SK-N-MC (cell line): ENCODE data around the gene BRI3BP.
"Not testable (repeated sequence)": the region's sequence is repeated elsewhere in the genome, so short reads cannot be mapped to it uniquely, and the experiment has no call there.

Source experiments
- DNase-seq: peaks from one replicate; pipeline ENCODE4 v3.0.0-alpha.2; 2011; ENCODE audit warnings: low read depth, low spot score
- H3K27ac ChIP-seq: fragments of 200-600 bp; sonication (generic); 2 replicates; pipeline ENCODE4 v1.5.1; 2016; ENCODE audit warnings: mixed run types
- H3K36me3 ChIP-seq: fragments of 200-600 bp; sonication (generic); 2 replicates; pipeline ENCODE4 v1.6.1; 2017; ENCODE audit warnings: antibody characterized with exemption, low read length, mixed read lengths; ENCODE audit not compliant: insufficient read depth
- H3K4me3 ChIP-seq: fragments of 200-600 bp; sonication (generic); 2 replicates; pipeline ENCODE4 v1.5.1; 2016
- H3K9ac ChIP-seq: fragments of 200-600 bp; sonication (generic); 2 replicates; pipeline ENCODE4 v1.8.0; 2017; ENCODE audit warnings: mixed run types, mixed read lengths; ENCODE audit not compliant: insufficient read length
- H3K9me3 ChIP-seq: fragments of 200-600 bp; sonication (generic); 2 replicates; pipeline ENCODE4 v1.6.1; 2017; ENCODE audit warnings: low read depth, mild to moderate bottlenecking, antibody characterized with exemption, low read length, moderate library complexity, mixed read lengths
- EZH2 ChIP-seq: fragments of 200-600 bp; sonication (generic); IDR thresholded peaks from one replicate; pipeline ENCODE4 v1.6.1; 2017; ENCODE audit warnings: antibody characterized with exemption
- FOXP2 ChIP-seq: optimal IDR thresholded peaks from 2 replicates; pipeline ENCODE3; 2011; ENCODE audit warnings: mild to moderate bottlenecking, moderate library complexity; ENCODE audit not compliant: insufficient read depth; ENCODE audit errors: extremely low read length, control extremely low read depth
- POLR2AphosphoS5 ChIP-seq: IDR thresholded peaks from 2 replicates; pipeline ENCODE4 v1.6.1; 2012; ENCODE audit warnings: mild to moderate bottlenecking, low read depth, low read length, borderline replicate concordance

BRI3BP gene

DNA sequence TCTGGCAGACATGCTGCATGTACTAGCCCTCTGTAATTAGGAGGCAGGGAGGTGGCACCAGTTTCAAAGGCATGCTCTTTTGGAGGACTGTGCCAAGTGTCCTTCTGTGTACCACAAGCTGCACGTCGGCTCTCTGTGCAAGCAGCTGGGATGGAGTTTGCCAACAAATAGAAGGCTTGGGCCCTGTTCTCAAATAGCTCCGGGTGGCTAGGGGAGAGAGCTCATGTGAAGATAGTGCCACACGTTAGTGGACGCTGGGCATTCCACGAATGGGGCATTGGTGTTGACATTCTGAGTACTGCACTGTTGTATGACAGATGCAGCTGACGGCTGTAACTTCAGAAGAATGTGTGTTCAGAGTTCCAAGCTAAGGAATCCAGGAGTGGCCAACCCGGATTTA is 76.2 kb downstream of the BRI3BP start:
- DNase-seq, result no peak
- no peak overlapping the region for H3K9ac ChIP-seq
- no peaks in the 10 kb centered on the region for H3K9me3 ChIP-seq
- no peaks in the 10 kb centered on the region for H3K36me3 ChIP-seq
- TF ChIP-seq EZH2 (no peak), POLR2AphosphoS5 (no peak), FOXP2 (no peak)
- no peak overlapping the region for H3K4me3 ChIP-seq
- no peak overlapping the region for H3K27ac ChIP-seq

- Histone ChIP-seq H3K9ac (no peak overlapping the region), H3K9me3 (no peaks in the 10 kb centered on the region), H3K36me3 (no peaks in the 10 kb centered on the region), H3K27ac (no peak overlapping the region), H3K4me3 (no peak overlapping the region)
- DNase-seq, result no peak
- TF ChIP-seq FOXP2, result no peak
- no peak for TF ChIP-seq POLR2AphosphoS5
- TF ChIP-seq EZH2, result no peak
Observed at GRCh38 chr12:125070112-125070511, 76.7 kb downstream of the BRI3BP start.

DNA sequence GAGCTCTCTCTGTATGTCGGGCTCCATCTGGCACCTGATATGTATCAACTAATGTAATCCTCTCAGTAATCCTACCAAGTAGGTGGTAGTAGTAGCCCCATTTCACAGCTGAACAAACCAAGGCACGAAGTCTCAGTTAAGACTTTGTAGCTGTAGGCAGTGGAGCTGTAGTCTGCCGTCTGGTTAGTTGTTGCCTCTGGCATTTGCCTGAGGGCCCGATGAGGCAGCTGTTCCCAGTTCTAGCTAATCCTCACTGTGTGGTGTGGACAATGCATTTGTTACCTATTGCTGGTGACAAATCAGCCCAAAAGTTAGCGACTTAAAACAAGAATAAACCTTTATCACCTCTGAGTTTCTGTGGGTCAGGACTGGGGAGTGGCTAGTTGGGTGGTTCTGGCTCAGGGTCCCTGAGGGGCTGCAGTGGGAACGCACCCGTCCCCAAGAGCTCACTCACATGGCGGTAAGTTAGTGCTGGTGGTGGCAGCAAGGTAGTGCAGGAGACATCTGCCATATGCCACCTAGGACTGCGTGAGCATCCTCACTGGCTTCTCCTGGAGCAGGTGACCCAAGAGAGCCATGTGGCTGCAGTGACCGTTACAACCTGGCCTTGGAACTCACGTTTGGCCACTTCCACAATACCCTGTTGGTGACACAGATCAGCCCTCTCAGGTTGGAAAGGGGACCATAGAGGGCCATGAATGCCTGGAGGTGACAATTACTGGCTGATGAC is 77.4 kb downstream of the BRI3BP start:
- H3K9me3 ChIP-seq, result no peaks in the 10 kb centered on the region
- no peaks in the 10 kb centered on the region for H3K36me3 ChIP-seq
- H3K9ac ChIP-seq, result no peak overlapping the region
- no peak for DNase-seq
- no peak overlapping the region for H3K27ac ChIP-seq
- TF ChIP-seq EZH2 (no peak), POLR2AphosphoS5 (no peak), FOXP2 (no peak)
- H3K4me3 ChIP-seq, result no peak overlapping the region

- no peak for TF ChIP-seq FOXP2
- no peak for TF ChIP-seq EZH2
- TF ChIP-seq POLR2AphosphoS5, result no peak
- Histone ChIP-seq H3K4me3 (no peak overlapping the region), H3K36me3 (peaks cover 5% of the 10 kb centered on the region; the same call in 1 of the 2 replicates), H3K9ac (no peak overlapping the region), H3K9me3 (no peaks in the 10 kb centered on the region), H3K27ac (no peak overlapping the region)
- no peak for DNase-seq
Observed at GRCh38 chr12:125071456-125071855, 78.0 kb downstream of the BRI3BP start.

DNA sequence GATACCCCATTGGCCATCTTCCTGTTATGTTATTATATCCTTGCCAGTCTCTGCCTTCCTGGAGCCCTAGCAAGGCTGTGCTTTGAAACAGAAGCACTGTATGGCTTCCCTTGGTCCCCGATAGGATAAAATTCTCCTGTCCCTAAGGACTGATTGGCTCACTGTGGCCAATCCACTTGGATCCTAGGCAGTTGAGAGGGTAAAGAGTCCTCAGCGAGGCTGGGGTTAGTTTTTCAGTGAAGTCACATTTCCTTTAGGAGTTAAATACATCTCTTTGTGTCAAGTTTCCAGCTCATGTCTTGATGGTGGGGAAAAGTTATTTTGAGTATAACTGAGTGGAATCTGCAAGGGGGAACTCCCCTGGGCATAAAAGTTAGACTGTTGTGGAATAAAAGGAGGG is 79.1 kb downstream of the BRI3BP start:
- Histone ChIP-seq H3K9ac (no peak overlapping the region), H3K36me3 (peaks cover 9% of the 10 kb centered on the region; the same call in 1 of the 2 replicates), H3K27ac (no peak overlapping the region), H3K9me3 (no peaks in the 10 kb centered on the region), H3K4me3 (no peak overlapping the region)
- DNase-seq, result no peak
- TF ChIP-seq EZH2 (no peak), POLR2AphosphoS5 (no peak), FOXP2 (no peak)

GRCh38 chr12:125074294-125074693 is 80.8 kb downstream of the BRI3BP start:
- H3K9me3 ChIP-seq, H3K4me3 ChIP-seq, DNase-seq, H3K27ac ChIP-seq, H3K9ac ChIP-seq: not testable (repeated sequence)
- H3K36me3 ChIP-seq, result peaks cover 19% of the 10 kb centered on the region

- Histone ChIP-seq H3K9ac (no peak overlapping the region), H3K36me3 (peaks cover 19% of the 10 kb centered on the region), H3K4me3 (no peak overlapping the region), H3K9me3 (no peaks in the 10 kb centered on the region), H3K27ac (no peak overlapping the region)
- no peak for TF ChIP-seq FOXP2
- TF ChIP-seq EZH2, result no peak
- no peak for TF ChIP-seq POLR2AphosphoS5
- DNase-seq, result no peak
Observed at GRCh38 chr12:125076103-125076502, 82.7 kb downstream of the BRI3BP start.

DNA sequence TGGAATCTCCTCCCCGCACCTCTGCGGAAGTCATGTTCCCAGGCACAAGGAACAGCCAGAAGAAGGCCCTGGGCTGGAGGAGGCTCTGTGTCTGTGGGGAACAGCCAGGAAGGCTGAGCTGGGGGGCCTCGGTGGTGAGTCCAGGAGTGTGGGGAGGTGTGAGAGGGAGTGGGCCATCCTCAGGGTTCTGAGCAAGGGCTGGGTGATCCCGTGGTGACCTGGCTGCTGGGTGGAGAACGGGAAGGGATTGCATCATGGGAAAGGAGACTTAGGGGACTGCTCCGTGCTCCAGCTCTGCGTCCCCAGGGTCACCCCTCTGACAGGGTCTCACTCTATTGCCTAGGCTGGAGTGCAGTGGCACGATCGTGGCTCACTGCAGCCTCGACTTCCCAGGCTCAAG is 85.6 kb downstream of the BRI3BP start:
- Histone ChIP-seq H3K27ac (peak overlapping the region; percentile 100), H3K9ac (no peak overlapping the region), H3K9me3 (no peaks in the 10 kb centered on the region), H3K4me3 (no peak overlapping the region), H3K36me3 (peaks cover 19% of the 10 kb centered on the region)
- no peak for TF ChIP-seq EZH2
- no peak for TF ChIP-seq FOXP2
- DNase-seq, result no peak
